HepG2 (cell line): ENCODE data around the gene MRPS7. TPM values are rescaled to one million over a fixed set of nuclear protein-coding genes. Genes with fewer than 3 reads are reported as not detected.
A peak's percentile ranks its signal among the peaks of the same experiment; 100 is the strongest.

ENCODE experiments used
- ARID5B ChIP-seq: IDR thresholded peaks from 2 replicates; pipeline ENCODE4 v1.4.0; 2020; ENCODE audit warnings: mild to moderate bottlenecking, missing genetic modification reagents
- ELF1 ChIP-seq: sonication (generic); formaldehyde crosslinking; IDR thresholded peaks from 2 replicates; pipeline ENCODE4 v1.4.0; 2020; ENCODE audit warnings: missing genetic modification reagents
- EP300 ChIP-seq, 3 experiments: sonication (generic) in 1 of 3; formaldehyde crosslinking in 1 of 3; IDR thresholded peaks; 2 replicates each; pipeline versions ENCODE4 v1.5.1 to v1.6.1; 2011 to 2020; ENCODE audit warnings: low read depth in 2 of 3, low read length in 2 of 3, borderline replicate concordance in 1 of 3, improper control_type of control experiment in 1 of 3, mild to moderate bottlenecking in 1 of 3, missing genetic modification reagents in 1 of 3, moderate library complexity in 1 of 3
- FOXA3 ChIP-seq: IDR thresholded peaks from 2 replicates; pipeline ENCODE4 v1.6.1; 2016; ENCODE audit warnings: missing genetic modification reagents, missing compliant biosample characterization
- HMGXB4 ChIP-seq, 2 experiments: sonication (generic) in 1 of 2; formaldehyde crosslinking in 1 of 2; IDR thresholded peaks; 2 replicates each; pipeline versions ENCODE4 v1.4.0 to v1.6.1; 2018 to 2020; ENCODE audit warnings: missing genetic modification reagents in 2 of 2, borderline replicate concordance in 1 of 2, low read depth in 1 of 2, mild to moderate bottlenecking in 1 of 2, missing biosample characterization in 1 of 2
- KDM1A ChIP-seq: IDR thresholded peaks from 2 replicates; pipeline ENCODE4 v1.6.1; 2016; ENCODE audit warnings: missing compliant biosample characterization
- LCORL ChIP-seq, 2 experiments: fragments of 450-650 bp in 1 of 2; sonication (generic) in 1 of 2; formaldehyde crosslinking in 1 of 2; IDR thresholded peaks; 2 replicates each; pipeline versions ENCODE4 v1.5.0 to v1.6.1; 2017 to 2020; ENCODE audit warnings: antibody characterized with exemption in 1 of 2, missing genetic modification reagents in 1 of 2
- MED1 ChIP-seq: sonication (generic); formaldehyde crosslinking; IDR thresholded peaks from 2 replicates; pipeline ENCODE4 v1.4.0; 2020; ENCODE audit warnings: missing genetic modification reagents
- NCOA2 ChIP-seq: sonication (generic); formaldehyde crosslinking; IDR thresholded peaks from 2 replicates; pipeline ENCODE4 v1.8.0; 2022; ENCODE audit warnings: inconsistent platforms
- RARA ChIP-seq: IDR thresholded peaks from 2 replicates; pipeline ENCODE4 v1.6.1; 2016; ENCODE audit warnings: missing genetic modification reagents, missing compliant biosample characterization
- SALL1 ChIP-seq: sonication (generic); formaldehyde crosslinking; IDR thresholded peaks from 2 replicates; pipeline ENCODE4 v1.8.0; 2022; ENCODE audit warnings: mild to moderate bottlenecking, missing genetic modification reagents
- SIN3A ChIP-seq: IDR thresholded peaks from 2 replicates; pipeline ENCODE4 v1.6.1; 2011; ENCODE audit warnings: low read depth, mild to moderate bottlenecking, control low read depth, low read length, borderline replicate concordance
- SIX4 ChIP-seq: sonication (generic); formaldehyde crosslinking; IDR thresholded peaks from 2 replicates; pipeline ENCODE4 v1.4.0; 2020; ENCODE audit warnings: missing genetic modification reagents
- SOX6 ChIP-seq, 2 experiments: fragments of 450-650 bp in 1 of 2; sonication (generic) in 1 of 2; formaldehyde crosslinking in 1 of 2; IDR thresholded peaks; 2 replicates each; pipeline versions ENCODE4 v1.4.0 to v1.6.1; 2017 to 2020; ENCODE audit warnings: antibody characterized with exemption in 1 of 2, mild to moderate bottlenecking in 1 of 2, missing genetic modification reagents in 1 of 2
- U2AF2 ChIP-seq: fragments of 200-400 bp; formaldehyde crosslinking; IDR thresholded peaks from 2 replicates; pipeline ENCODE4 v1.6.1; 2017; ENCODE audit warnings: low read depth, mild to moderate bottlenecking, low read length
- ZMYM4 ChIP-seq: sonication (generic); formaldehyde crosslinking; IDR thresholded peaks from 2 replicates; pipeline ENCODE4 v1.8.1; 2023; ENCODE audit warnings: mild to moderate bottlenecking, missing genetic modification reagents
- ZNF280B ChIP-seq: sonication (generic); formaldehyde crosslinking; IDR thresholded peaks from 2 replicates; pipeline ENCODE4 v1.5.0; 2020; ENCODE audit warnings: missing genetic modification reagents, mild to moderate bottlenecking, borderline replicate concordance
- ZNF446 ChIP-seq: sonication (generic); formaldehyde crosslinking; IDR thresholded peaks from 2 replicates; pipeline ENCODE4 v1.5.0; 2020; ENCODE audit warnings: mild to moderate bottlenecking, missing genetic modification reagents
- ZNF605 ChIP-seq: sonication (generic); formaldehyde crosslinking; IDR thresholded peaks from 2 replicates; pipeline ENCODE4 v1.8.0; 2022; ENCODE audit warnings: mild to moderate bottlenecking, missing genetic modification reagents
- ZNF891 ChIP-seq: sonication (generic); formaldehyde crosslinking; IDR thresholded peaks from 2 replicates; pipeline ENCODE4 v1.5.0; 2020; ENCODE audit warnings: mild to moderate bottlenecking, missing genetic modification reagents
- polyA plus RNA-seq, 8 experiments: library from polyadenylated mRNA; depleted of rRNA in 3 of 8; stranded (reverse) in 7 of 8; unstranded in 1 of 8; fragments of >200 nt; fragmentation: Illumina TruSeq in 4 of 8; extraction: Trizol in 4 of 8; gene quantifications; 2 replicates each; pipeline versions ENCODE4 v1.2.1 to v1.2.3, GENCODE V29; 2011 to 2016; ENCODE audit warnings: low read depth in 4 of 8, missing spikeins in 1 of 8, mixed read lengths in 1 of 8; ENCODE audit not compliant: insufficient read depth in 1 of 8
- total RNA-seq, 5 experiments: library from RNA; depleted of rRNA; stranded (reverse); fragments of >200 nt; fragmentation: Illumina TruSeq; extraction: Trizol; gene quantifications; 2 replicates each; pipeline ENCODE4 v1.2.3, GENCODE V29; 2016; ENCODE audit warnings: low read depth in 1 of 5

MRPS7 gene
- total and polyA plus RNA-seq, 2 of the 13 experiments (the other 11 are each of a cell fraction or from before 2014, with no cell fraction given), result 97.0 to 162 TPM

GRCh38 chr17:75313941-75314551 is 52.4 kb downstream of the MRPS7 start (continued):
- peak; percentile 72 for TF ChIP-seq ARID5B (CRISPR knock-in tag)
- peak; percentile 42; the same call in 1 of the 2 replicates for TF ChIP-seq SALL1
- TF ChIP-seq MED1, result peak; percentile 40
- TF ChIP-seq ZMYM4 (CRISPR knock-in tag), result 0 out of 2 replicates have a peak, but pooled peaks have one; percentile 20
- TF ChIP-seq SOX6 (IDR thresholded peaks at IDR 0.05), result no peak
- peak; percentile 23; the same call in 1 of the 2 replicates for TF ChIP-seq SOX6 (CRISPR knock-in tag; IDR thresholded peaks at IDR 0.05)
- no peak for TF ChIP-seq KDM1A (CRISPR knock-in tag)
- no peak for TF ChIP-seq LCORL (IDR thresholded peaks at IDR 0.05)
- peak; percentile 57 for TF ChIP-seq LCORL (CRISPR knock-in tag; IDR thresholded peaks at IDR 0.05)
- peak; percentile 76 for TF ChIP-seq RARA (CRISPR knock-in tag)
- peak in 1 of 2 experiments; percentile 24; a peak in 1 of 4 replicates for TF ChIP-seq HMGXB4 (CRISPR knock-in tag; IDR thresholded peaks at IDR 0.05; ENCODE audit: borderline replicate concordance in 1 of 2, low read depth in 1 of 2)
- peak; percentile 28; the same call in 1 of the 2 replicates for TF ChIP-seq NCOA2 (CRISPR knock-in tag)
- 0 out of 2 replicates have a peak, but pooled peaks have one; percentile 59 for TF ChIP-seq ZNF280B (CRISPR knock-in tag)
- peak; percentile 40; the same call in 1 of the 2 replicates for TF ChIP-seq FOXA3 (CRISPR knock-in tag)
- TF ChIP-seq ZNF605 (CRISPR knock-in tag), result 0 out of 2 replicates have a peak, but pooled peaks have one; percentile 5
- TF ChIP-seq EP300 (IDR thresholded peaks at IDR 0.05; ENCODE audit: low read depth in 2 of 2, low read length in 2 of 2), result 0 out of 4 replicates have a peak, but pooled peaks of 1 of the 2 experiments have one; percentile 20
- TF ChIP-seq EP300 (CRISPR knock-in tag; IDR thresholded peaks at IDR 0.05; ENCODE audit: borderline replicate concordance), result no peak
- TF ChIP-seq ZNF446, result no peak
- TF ChIP-seq U2AF2, result no peak
- TF ChIP-seq SIN3A, result no peak
- peak; percentile 57; the same call in 1 of the 2 replicates for TF ChIP-seq ZNF891
- TF ChIP-seq SIX4 (CRISPR knock-in tag), result peak; percentile 42; the same call in 1 of the 2 replicates
- peak; percentile 49; the same call in 1 of the 2 replicates for TF ChIP-seq ELF1 (CRISPR knock-in tag)
